Tibial nerve (tissue), 4 donors: ENCODE measurements around the gene ASTN2. TPM values are rescaled to one million over a fixed set of nuclear protein-coding genes. Genes with fewer than 3 reads are reported as not detected.

Source experiments
- DNase-seq, 2 donors: peaks; one replicate each; pipeline ENCODE4 v3.0.0-alpha.2; 2019; ENCODE audit warnings: low spot score in 2 of 2
- H3K27ac ChIP-seq, 4 donors: fragments of 200-600 bp; sonication (generic) in 3 of 4; one replicate each; pipeline ENCODE4 v1.5.1; 2017 to 2019; ENCODE audit warnings: mild to moderate bottlenecking in 1 of 4
- H3K27me3 ChIP-seq, 2 donors: fragments of 200-600 bp; sonication (generic) in 1 of 2; one replicate each; pipeline versions ENCODE4 v1.5.1 to v1.6.0; 2017 to 2019
- H3K36me3 ChIP-seq, 3 donors: fragments of 200-600 bp; sonication (generic); one replicate each; pipeline ENCODE4 v1.5.1; 2018 to 2019
- H3K4me1 ChIP-seq, 4 donors: fragments of 200-600 bp; sonication (generic) in 3 of 4; one replicate each; pipeline ENCODE4 v1.5.1; 2017 to 2019
- H3K4me3 ChIP-seq, 4 donors: fragments of 200-600 bp; sonication (generic) in 3 of 4; one replicate each; pipeline ENCODE4 v1.5.1; 2017 to 2019; ENCODE audit warnings: mild to moderate bottlenecking in 1 of 4, moderate library complexity in 1 of 4
- H3K9me3 ChIP-seq, 4 donors: fragments of 200-600 bp; sonication (generic) in 3 of 4; one replicate each; pipeline ENCODE4 v1.5.1; 2017 to 2019
- CTCF ChIP-seq, 5 experiments: fragments of 200-600 bp in 3 of 5; fragments of 450-650 bp in 2 of 5; sonication (generic) in 3 of 5; IDR thresholded peaks; one replicate each; pipeline ENCODE4 v1.5.1; 2016 to 2019; ENCODE audit warnings: antibody characterized with exemption in 5 of 5, mild to moderate bottlenecking in 3 of 5, moderate library complexity in 2 of 5
- EP300 ChIP-seq, 2 donors: sonication (generic); formaldehyde crosslinking; IDR thresholded peaks; one replicate each; pipeline ENCODE4 v1.6.1; 2017; ENCODE audit warnings: antibody characterized with exemption in 2 of 2, mild to moderate bottlenecking in 1 of 2
- POLR2A ChIP-seq, 2 donors: fragments of 450-650 bp; IDR thresholded peaks; one replicate each; pipeline ENCODE4 v1.6.1; 2017; ENCODE audit warnings: antibody characterized with exemption in 2 of 2, mild to moderate bottlenecking in 2 of 2, moderate library complexity in 2 of 2
- WGBS, 2 donors: methylation state at CpG; one replicate each; pipeline ENCODE4 v1.1.5; 2018; 5-methylcytosine and 5-hydroxymethylcytosine counted together
- total RNA-seq, 4 donors: library from RNA; depleted of rRNA; stranded (reverse); fragments of >200 nt; gene quantifications; one replicate each; pipeline ENCODE4 v1.1.0, GENCODE V29; 2016

The ASTN2 gene
- total RNA-seq, 4 donors from 2014 or later, result 9.0 to 14.9 (median 12.3) TPM

- no peak for DNase-seq
- Histone ChIP-seq H3K27ac (no peak overlapping the region), H3K27me3 (no peaks in the 10 kb centered on the region), H3K36me3 (no peaks in the 10 kb centered on the region), H3K4me1 (no peaks in the 10 kb centered on the region), H3K4me3 (no peak overlapping the region), H3K9me3 (peaks cover 0 to 5% (median 2%) of the 10 kb centered on the region in 4 donors)
- TF ChIP-seq POLR2A (IDR thresholded peaks at IDR 0.05), result no peak
- TF ChIP-seq CTCF (IDR thresholded peaks at IDR 0.05), result no peak
- TF ChIP-seq EP300 (IDR thresholded peaks at IDR 0.05), result no peak
- 55 to 75% methylated on average over 4 of the region's 4 CpGs for WGBS, 2 donors
These were observed 640.3 kb downstream of the ASTN2 start for GRCh38 chr9:116774421-116775180.

- DNase-seq, result no peak
- H3K27ac ChIP-seq, result no peak overlapping the region
- TF ChIP-seq CTCF (IDR thresholded peaks at IDR 0.05) (no peak), EP300 (IDR thresholded peaks at IDR 0.05) (no peak), POLR2A (IDR thresholded peaks at IDR 0.05) (no peak)
- no peaks in the 10 kb centered on the region for H3K4me1 ChIP-seq
- no peaks in the 10 kb centered on the region for H3K36me3 ChIP-seq
- no peaks in the 10 kb centered on the region for H3K27me3 ChIP-seq
- H3K9me3 ChIP-seq, result no peaks in the 10 kb centered on the region
- H3K4me3 ChIP-seq, result no peak overlapping the region
- WGBS, 2 donors, result 75 to 76% methylated on average over 8 of the region's 8 CpGs
These were observed 647.6 kb downstream of the ASTN2 start for GRCh38 chr9:116767219-116767618.

GRCh38 chr9:116765011-116765410 lies 649.8 kb downstream of the ASTN2 start:
- Histone ChIP-seq H3K4me1 (no peaks in the 10 kb centered on the region), H3K4me3 (no peak overlapping the region), H3K9me3 (no peaks in the 10 kb centered on the region), H3K27me3 (no peaks in the 10 kb centered on the region), H3K36me3 (no peaks in the 10 kb centered on the region), H3K27ac (no peak overlapping the region)
- DNase-seq, result no peak
- WGBS, 2 donors, result 68 to 69% methylated on average over 5 of the region's 5 CpGs
- TF ChIP-seq CTCF (IDR thresholded peaks at IDR 0.05) (no peak), POLR2A (IDR thresholded peaks at IDR 0.05) (no peak), EP300 (IDR thresholded peaks at IDR 0.05) (no peak)

GRCh38 chr9:116763770-116764169 lies 651.1 kb downstream of the ASTN2 start:
- TF ChIP-seq POLR2A (IDR thresholded peaks at IDR 0.05) (no peak), CTCF (IDR thresholded peaks at IDR 0.05) (no peak), EP300 (IDR thresholded peaks at IDR 0.05) (no peak)
- 71 to 88% methylated on average over 2 of the region's 2 CpGs for WGBS, 2 donors

GRCh38 chr9:116760636-116761035 lies 654.2 kb downstream of the ASTN2 start:
- Histone ChIP-seq H3K4me1 (no peaks in the 10 kb centered on the region), H3K9me3 (peaks cover 0 to 6% (median 0%) of the 10 kb centered on the region in 4 donors), H3K27ac (no peak overlapping the region), H3K27me3 (no peaks in the 10 kb centered on the region), H3K36me3 (peaks cover 0 to 5% (median 0%) of the 10 kb centered on the region in 3 donors), H3K4me3 (no peak overlapping the region)
- no peak for DNase-seq
- 50 to 52% methylated on average over 5 of the region's 5 CpGs for WGBS, 2 donors
- TF ChIP-seq EP300 (IDR thresholded peaks at IDR 0.05) (no peak), POLR2A (IDR thresholded peaks at IDR 0.05) (no peak), CTCF (IDR thresholded peaks at IDR 0.05) (no peak)

More at GRCh38 chr9:116763770-116764169, 651.1 kb downstream of the ASTN2 start:
- Histone ChIP-seq H3K4me3 (no peak overlapping the region), H3K4me1 (no peaks in the 10 kb centered on the region), H3K27me3 (no peaks in the 10 kb centered on the region), H3K36me3 (no peaks in the 10 kb centered on the region), H3K27ac (no peak overlapping the region), H3K9me3 (no peaks in the 10 kb centered on the region)
- no peak for DNase-seq
